H1 (cell line): Measurements from ENCODE around the gene R3HDML. TPM values are rescaled to one million over a fixed set of nuclear protein-coding genes. Genes with fewer than 3 reads are reported as not detected.

Experiments used
- CTCF ChIA-PET: fragments of 300-600 bp; sonication (Branson Sonifier 250); formaldehyde crosslinking; loops from one replicate; lab custom pipeline; 2021; ENCODE audit not compliant: partially characterized antibody; lab: Charles Lee
- POLR2A ChIA-PET: fragments of 300-600 bp; sonication (Branson Sonifier 250); formaldehyde crosslinking; loops from one replicate; lab custom pipeline; 2021; ENCODE audit warnings: inconsistent platforms; ENCODE audit not compliant: partially characterized antibody; lab: Charles Lee
- DNase-seq, 2 experiments: peaks; one replicate each; pipeline versions ENCODE4 v3.0.0 to v3.0.0-alpha.2; 2010 to 2022; ENCODE audit warnings: low spot score in 2 of 2, low read depth in 1 of 2, mixed read lengths in 1 of 2
- FAIRE-seq: peaks from 2 replicates; lab custom pipeline; 2011; peaks lifted over from hg19 to GRCh38; lab: Jason Lieb, UNC
- H2AFZ ChIP-seq: 2 replicates; pipeline ENCODE4 v1.8.1; 2012; ENCODE audit warnings: low read length, inconsistent platforms
- H2AK5ac ChIP-seq: 2 replicates; pipeline ENCODE4 v1.6.1; 2013; ENCODE audit warnings: low read depth, low read length
- H2BK120ac ChIP-seq: replicated peaks from 2 replicates; pipeline ENCODE3; 2013; ENCODE audit warnings: low read depth, low read length, inconsistent platforms
- H2BK12ac ChIP-seq: 2 replicates; pipeline ENCODE4 v1.6.1; 2013; ENCODE audit warnings: low read depth, low read length
- H2BK15ac ChIP-seq: 2 replicates; pipeline ENCODE4 v1.6.1; 2013; ENCODE audit warnings: low read length
- H2BK20ac ChIP-seq: 2 replicates; pipeline ENCODE4 v1.6.1; 2013; ENCODE audit warnings: low read length
- H2BK5ac ChIP-seq: 2 replicates; pipeline ENCODE4 v1.6.1; 2013; ENCODE audit warnings: low read depth, low read length
- H3K14ac ChIP-seq: 2 replicates; pipeline ENCODE4 v1.6.1; 2013; ENCODE audit warnings: inconsistent platforms; ENCODE audit not compliant: insufficient read length
- H3K18ac ChIP-seq: 2 replicates; pipeline ENCODE4 v1.6.1; 2013; ENCODE audit warnings: low read length; ENCODE audit errors: extremely low read depth
- H3K23ac ChIP-seq: 2 replicates; pipeline ENCODE4 v1.6.1; 2013; ENCODE audit warnings: inconsistent platforms; ENCODE audit not compliant: insufficient read length
- H3K23me2 ChIP-seq: 2 replicates; pipeline ENCODE4 v1.6.1; 2013; ENCODE audit warnings: low read depth, low read length
- H3K27ac ChIP-seq: 2 replicates; pipeline ENCODE4 v1.6.1; 2011; ENCODE audit warnings: low read depth, low read length, inconsistent platforms
- H3K27me3 ChIP-seq, 4 experiments: replicated peaks in 1 of 4; 1 replicate in 1 of 4; 2 replicates in 3 of 4; pipeline versions ENCODE4 v1.6.1 to v1.8.1; 2011 to 2013; ENCODE audit warnings: low read length in 3 of 4, mild to moderate bottlenecking in 3 of 4, inconsistent platforms in 2 of 4, mixed read lengths in 2 of 4, moderate library complexity in 1 of 4; ENCODE audit not compliant: control insufficient read depth in 3 of 4, insufficient read depth in 3 of 4; ENCODE audit errors: extremely low read depth in 1 of 4
- H3K36me3 ChIP-seq, 4 experiments: 2 replicates each; pipeline versions ENCODE4 v1.6.1 to v1.8.1; 2011 to 2013; ENCODE audit warnings: mild to moderate bottlenecking in 4 of 4, low read length in 3 of 4, moderate library complexity in 2 of 4, control low read depth in 1 of 4, inconsistent platforms in 1 of 4; ENCODE audit not compliant: insufficient read depth in 4 of 4, control insufficient read depth in 2 of 4
- H3K4ac ChIP-seq: replicated peaks from 2 replicates; pipeline ENCODE3; 2013; ENCODE audit warnings: low read length, low read depth, mixed read lengths, inconsistent platforms; ENCODE audit not compliant: insufficient read length
- H3K4me1 ChIP-seq, 4 experiments: replicated peaks in 1 of 4; 1 replicate in 1 of 4; 2 replicates in 3 of 4; pipeline versions ENCODE4 v1.6.1 to v1.8.1; 2011 to 2013; ENCODE audit warnings: low read length in 3 of 4, inconsistent platforms in 2 of 4, mixed read lengths in 1 of 4; ENCODE audit not compliant: insufficient read depth in 4 of 4, control insufficient read depth in 3 of 4
- H3K4me2 ChIP-seq, 2 experiments: 2 replicates each; pipeline versions ENCODE4 v1.6.1 to v1.8.1; 2011 to 2013; ENCODE audit warnings: low read depth in 2 of 2, low read length in 2 of 2, control low read depth in 1 of 2, inconsistent platforms in 1 of 2, mild to moderate bottlenecking in 1 of 2; ENCODE audit not compliant: insufficient read depth in 1 of 2
- H3K4me3 ChIP-seq, 4 experiments: fragments of 200-600, 300-600 bp in 1 of 4; sonication (generic), shearing (Covaris generic), sonication (Bioruptor Twin) in 1 of 4; 2 replicates each; pipeline versions ENCODE4 v1.5.1 to v1.8.1; 2011 to 2016; ENCODE audit warnings: low read length in 4 of 4, low read depth in 3 of 4, control low read depth in 2 of 4, inconsistent platforms in 2 of 4, mild to moderate bottlenecking in 2 of 4, mixed read lengths in 1 of 4, moderate library complexity in 1 of 4; ENCODE audit not compliant: insufficient read depth in 2 of 4; ENCODE audit errors: extremely low read depth in 1 of 4
- H3K56ac ChIP-seq: replicated peaks from 2 replicates; pipeline ENCODE3; 2013; ENCODE audit warnings: low read depth, mild to moderate bottlenecking, mixed read lengths, low read length, inconsistent platforms; ENCODE audit not compliant: insufficient read length
- H3K79me1 ChIP-seq: 2 replicates; pipeline ENCODE4 v1.6.1; 2013; ENCODE audit warnings: low read depth, low read length, control low read depth
- H3K79me2 ChIP-seq, 2 experiments: 2 replicates each; pipeline versions ENCODE4 v1.6.1 to v1.8.1; 2012 to 2013; ENCODE audit warnings: low read length in 2 of 2, mild to moderate bottlenecking in 2 of 2, inconsistent platforms in 1 of 2; ENCODE audit not compliant: insufficient read depth in 2 of 2, control insufficient read depth in 1 of 2
- H3K9ac ChIP-seq, 4 experiments: replicated peaks in 1 of 4; 1 replicate in 1 of 4; 2 replicates in 3 of 4; pipeline versions ENCODE4 v1.6.1 to v1.8.1; 2011 to 2013; ENCODE audit warnings: low read depth in 3 of 4, low read length in 3 of 4, control low read depth in 2 of 4, mild to moderate bottlenecking in 2 of 4, moderate library complexity in 2 of 4, inconsistent platforms in 1 of 4; ENCODE audit errors: extremely low read depth in 1 of 4
- H3K9me3 ChIP-seq, 2 experiments: 2 replicates each; pipeline versions ENCODE4 v1.6.1 to v1.8.1; 2012 to 2013; ENCODE audit warnings: mild to moderate bottlenecking in 2 of 2, moderate library complexity in 2 of 2, control low read depth in 1 of 2, inconsistent platforms in 1 of 2, low read depth in 1 of 2, low read length in 1 of 2, mixed read lengths in 1 of 2; ENCODE audit not compliant: insufficient read depth in 2 of 2
- H4K20me1 ChIP-seq, 2 experiments: replicated peaks in 1 of 2; 2 replicates each; pipeline versions ENCODE3 to v1.8.1; 2011 to 2013; ENCODE audit warnings: inconsistent platforms in 2 of 2, low read length in 2 of 2, mild to moderate bottlenecking in 1 of 2; ENCODE audit not compliant: insufficient read depth in 2 of 2, control insufficient read depth in 1 of 2
- H4K5ac ChIP-seq: 2 replicates; pipeline ENCODE4 v1.6.1; 2013; ENCODE audit warnings: low read length, low read depth, mixed read lengths, inconsistent platforms; ENCODE audit not compliant: insufficient read length
- H4K8ac ChIP-seq: 2 replicates; pipeline ENCODE4 v1.8.0; 2013; ENCODE audit warnings: mild to moderate bottlenecking, moderate library complexity, low read length, inconsistent platforms; ENCODE audit not compliant: insufficient read depth; ENCODE audit errors: extremely low read depth
- H4K91ac ChIP-seq: replicated peaks from 2 replicates; pipeline ENCODE3; 2013; ENCODE audit warnings: low read length, mixed read lengths, inconsistent platforms; ENCODE audit not compliant: insufficient read length
- ASH2L ChIP-seq: fragments of 200-600, 300-600 bp; sonication (generic); IDR thresholded peaks from one replicate; pipeline ENCODE4 v1.7.1; 2017; ENCODE audit warnings: low read length
- CHD1 ChIP-seq: IDR thresholded peaks from 2 replicates; pipeline ENCODE4 v1.6.1; 2012; ENCODE audit warnings: low read depth, low read length, improper control_type of control experiment
- EGR1 ChIP-seq: IDR thresholded peaks from 2 replicates; pipeline ENCODE4 v1.6.1; 2011; ENCODE audit warnings: low read depth, low read length, borderline replicate concordance
- HDAC2 ChIP-seq, 2 experiments: fragments of 300-600 bp in 1 of 2; sonication (generic) in 1 of 2; IDR thresholded peaks; 2 replicates each; pipeline ENCODE4 v1.6.1; 2011 to 2012; ENCODE audit warnings: low read depth in 2 of 2, low read length in 2 of 2, mild to moderate bottlenecking in 2 of 2, moderate library complexity in 2 of 2, borderline replicate concordance in 1 of 2, inconsistent platforms in 1 of 2
- KDM1A ChIP-seq: fragments of 200-600, 300-600 bp; sonication (generic); IDR thresholded peaks from 2 replicates; pipeline ENCODE4 v1.7.1; 2016; ENCODE audit warnings: mild to moderate bottlenecking, low read length, borderline replicate concordance
- KDM5A ChIP-seq: fragments of 200-600 bp; IDR thresholded peaks from 2 replicates; pipeline ENCODE4 v1.7.1; 2012; ENCODE audit warnings: mild to moderate bottlenecking, low read length, inconsistent platforms, mixed read lengths
- RNF2 ChIP-seq: fragments of 200-900, 300-1000 bp; sonication (generic); IDR thresholded peaks from 2 replicates; pipeline ENCODE4 v1.7.1; 2016; ENCODE audit warnings: borderline replicate concordance, low read depth, mild to moderate bottlenecking, antibody characterized with exemption, low read length; ENCODE audit not compliant: poor library complexity, severe bottlenecking; ENCODE audit errors: missing control alignments
- SUZ12 ChIP-seq: fragments of 200-600 bp; sonication (generic); IDR thresholded peaks from 2 replicates; pipeline ENCODE4 v1.6.1; 2012; ENCODE audit warnings: mild to moderate bottlenecking, inconsistent platforms, low read length, moderate library complexity, mixed read lengths
- WGBS, 2 experiments: shearing (Covaris generic) in 1 of 2; methylation state at CpG; one replicate each; pipeline versions ENCODE4 v1.1.6 to v1.1.7; 2013 to 2015; ENCODE audit warnings: low lambda C conversion rate in 2 of 2, mixed read lengths in 2 of 2, inconsistent platforms in 1 of 2, low coverage in 1 of 2, missing lambda C conversion rate in 1 of 2; ENCODE audit not compliant: insufficient replicate concordance in 2 of 2, insufficient coverage in 1 of 2, insufficient read length in 1 of 2; ENCODE audit errors: extremely low coverage in 1 of 2, missing lambda C conversion rate in 1 of 2; 5-methylcytosine and 5-hydroxymethylcytosine counted together
- polyA plus RNA-seq, 7 experiments: library from polyadenylated mRNA; depleted of rRNA in 3 of 7; stranded (reverse) in 5 of 7; unstranded in 2 of 7; fragments of >200 nt in 5 of 7; fragments of 200-250 nt in 2 of 7; gene quantifications; 1 replicate in 5 of 7; 2 replicates in 1 of 7; 4 replicates in 1 of 7; pipeline versions ENCODE4 v1.2.1 to v1.2.3, GENCODE V29; 2011 to 2013; ENCODE audit warnings: missing spikeins in 2 of 7, mixed read lengths in 2 of 7
- total RNA-seq: library from RNA; stranded (reverse); fragmentation: NEBNext Ultra II Directional; extraction: Animal tissue kit (Norgen Biotek cat#: 25700); gene quantifications from 2 replicates; pipeline ENCODE4 v1.2.1, GENCODE V29; 2021

R3HDML gene
- total and polyA plus RNA-seq, 2 of the 8 experiments (the other 6 are each of a cell fraction or from before 2014, with no cell fraction given) = not detected

- ChIA-PET CTCF (interaction anchor here (1.2 to 3.0 kb wide), 3 partner anchors 18 to 53 kb away, joined by 3 to 11 read pairs (median 4); partner anchors contain the start of gene FITM2), POLR2A (no interaction called here)
- Histone ChIP-seq H2BK15ac (no peak overlapping the region), H3K14ac (no peak overlapping the region), H3K18ac (no peak overlapping the region), H3K79me1 (no peaks in the 10 kb centered on the region), H2AFZ (no peak overlapping the region), H3K23ac (no peak overlapping the region), H3K79me2 (no peaks in the 10 kb centered on the region), H2BK20ac (no peak overlapping the region), H3K56ac (no peak overlapping the region), H3K4me1 (peaks cover 3 to 10% (median 6%) of the 10 kb centered on the region in 4 experiments), H3K4me3 (no peak overlapping the region), H3K23me2 (no peaks in the 10 kb centered on the region; the same call in 1 of the 2 replicates), H4K91ac (no peak overlapping the region), H2BK12ac (no peak overlapping the region), H4K5ac (no peak overlapping the region), H3K4ac (no peak overlapping the region), H3K36me3 (no peaks in the 10 kb centered on the region), H2AK5ac (0 out of 2 replicates have a peak overlapping the region, but pooled peaks have one; percentile 40), H3K4me2 (no peak overlapping the region), H2BK5ac (no peak overlapping the region), H3K27me3 (no peaks in the 10 kb centered on the region; a peak in 1 of 7 replicates), H2BK120ac (no peak overlapping the region), H4K8ac (no peak overlapping the region), H3K9me3 (no peaks in the 10 kb centered on the region), H3K27ac (no peak overlapping the region), H4K20me1 (no peaks in the 10 kb centered on the region), H3K9ac (no peak overlapping the region)
- 79% methylated on average over 2 of the region's 2 CpGs; no CpG with 5 or more reads in 1 of the 2 experiments for WGBS, 2 experiments
- DNase-seq (no peak), FAIRE-seq (no peak)
- TF ChIP-seq CHD1 (no peak), EGR1 (no peak), ASH2L (no peak), SUZ12 (no peak), KDM5A (no peak), RNF2 (no peak), HDAC2 (IDR thresholded peaks at IDR 0.05; ENCODE audit: borderline replicate concordance in 1 of 2, low read depth in 2 of 2, low read length in 2 of 2) (peak in 1 of 2 experiments; percentile 45; a peak in 1 of 4 replicates), KDM1A (peak; percentile 73)
These were observed 5.6 kb upstream of the R3HDML start for GRCh38 chr20:44331201-44331600.
